Measurements from ENCODE around the gene STH.

DNA sequence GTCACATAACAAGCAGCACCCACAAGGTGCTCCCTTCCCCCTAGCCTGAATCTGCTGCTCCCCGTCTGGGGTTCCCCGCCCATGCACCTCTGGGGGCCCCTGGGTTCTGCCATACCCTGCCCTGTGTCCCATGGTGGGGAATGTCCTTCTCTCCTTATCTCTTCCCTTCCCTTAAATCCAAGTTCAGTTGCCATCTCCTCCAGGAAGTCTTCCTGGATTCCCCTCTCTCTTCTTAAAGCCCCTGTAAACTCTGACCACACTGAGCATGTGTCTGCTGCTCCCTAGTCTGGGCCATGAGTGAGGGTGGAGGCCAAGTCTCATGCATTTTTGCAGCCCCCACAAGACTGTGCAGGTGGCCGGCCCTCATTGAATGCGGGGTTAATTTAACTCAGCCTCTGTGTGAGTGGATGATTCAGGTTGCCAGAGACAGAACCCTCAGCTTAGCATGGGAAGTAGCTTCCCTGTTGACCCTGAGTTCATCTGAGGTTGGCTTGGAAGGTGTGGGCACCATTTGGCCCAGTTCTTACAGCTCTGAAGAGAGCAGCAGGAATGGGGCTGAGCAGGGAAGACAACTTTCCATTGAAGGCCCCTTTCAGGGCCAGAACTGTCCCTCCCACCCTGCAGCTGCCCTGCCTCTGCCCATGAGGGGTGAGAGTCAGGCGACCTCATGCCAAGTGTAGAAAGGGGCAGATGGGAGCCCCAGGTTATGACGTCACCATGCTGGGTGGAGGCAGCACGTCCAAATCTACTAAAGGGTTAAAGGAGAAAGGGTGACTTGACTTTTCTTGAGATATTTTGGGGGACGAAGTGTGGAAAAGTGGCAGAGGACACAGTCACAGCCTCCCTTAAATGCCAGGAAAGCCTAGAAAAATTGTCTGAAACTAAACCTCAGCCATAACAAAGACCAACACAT, at the start of gene STH:
- TF ChIP-seq, protein P1, sequence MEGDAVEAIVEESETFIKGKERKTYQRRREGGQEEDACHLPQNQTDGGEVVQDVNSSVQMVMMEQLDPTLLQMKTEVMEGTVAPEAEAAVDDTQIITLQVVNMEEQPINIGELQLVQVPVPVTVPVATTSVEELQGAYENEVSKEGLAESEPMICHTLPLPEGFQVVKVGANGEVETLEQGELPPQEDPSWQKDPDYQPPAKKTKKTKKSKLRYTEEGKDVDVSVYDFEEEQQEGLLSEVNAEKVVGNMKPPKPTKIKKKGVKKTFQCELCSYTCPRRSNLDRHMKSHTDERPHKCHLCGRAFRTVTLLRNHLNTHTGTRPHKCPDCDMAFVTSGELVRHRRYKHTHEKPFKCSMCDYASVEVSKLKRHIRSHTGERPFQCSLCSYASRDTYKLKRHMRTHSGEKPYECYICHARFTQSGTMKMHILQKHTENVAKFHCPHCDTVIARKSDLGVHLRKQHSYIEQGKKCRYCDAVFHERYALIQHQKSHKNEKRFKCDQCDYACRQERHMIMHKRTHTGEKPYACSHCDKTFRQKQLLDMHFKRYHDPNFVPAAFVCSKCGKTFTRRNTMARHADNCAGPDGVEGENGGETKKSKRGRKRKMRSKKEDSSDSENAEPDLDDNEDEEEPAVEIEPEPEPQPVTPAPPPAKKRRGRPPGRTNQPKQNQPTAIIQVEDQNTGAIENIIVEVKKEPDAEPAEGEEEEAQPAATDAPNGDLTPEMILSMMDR (conservative IDR thresholded peaks at IDR 0.05 in 1 of 2, IDR thresholded peaks at IDR 0.05 in 1 of 2; ENCODE audit: extremely low read depth in 1 of 2, insufficient read depth in 1 of 2, low read depth in 1 of 2, low read length in 2 of 2), result no peak
- no peak for TF ChIP-seq EZH2 (IDR thresholded peaks at IDR 0.05; ENCODE audit: borderline replicate concordance, low read length)

Data from mammary epithelial cell (primary cell).